WTC11 (cell line): ENCODE data around the gene ANO3.

Experiments
- ATF1 ChIP-seq: sonication (generic); formaldehyde crosslinking; IDR thresholded peaks from 2 replicates; pipeline ENCODE4 v1.8.1; 2023; ENCODE audit warnings: mild to moderate bottlenecking, moderate library complexity, missing genetic modification reagents
- ATF3 ChIP-seq: sonication (generic); formaldehyde crosslinking; conservative IDR thresholded peaks from 2 replicates; pipeline ENCODE4 v1.8.1; 2022; ENCODE audit warnings: mild to moderate bottlenecking, missing genetic modification reagents
- CREB1 ChIP-seq: sonication (generic); formaldehyde crosslinking; IDR thresholded peaks from 2 replicates; pipeline ENCODE4 v1.8.0; 2023; ENCODE audit warnings: mild to moderate bottlenecking, missing genetic modification reagents
- CTCF ChIP-seq: fragments of 200-600 bp; IDR thresholded peaks from 2 replicates; pipeline ENCODE4 v1.8.0; 2022; ENCODE audit warnings: antibody characterized with exemption
- E2F4 ChIP-seq: sonication (generic); formaldehyde crosslinking; IDR thresholded peaks from 2 replicates; pipeline ENCODE4 v1.8.1; 2022; ENCODE audit warnings: low read depth, mild to moderate bottlenecking, moderate library complexity, missing genetic modification reagents, borderline replicate concordance
- ELF4 ChIP-seq: sonication (generic); formaldehyde crosslinking; IDR thresholded peaks from 2 replicates; pipeline ENCODE4 v1.8.1; 2022; ENCODE audit warnings: low read depth, mild to moderate bottlenecking, moderate library complexity, missing genetic modification reagents
- FOXJ3 ChIP-seq: sonication (generic); formaldehyde crosslinking; IDR thresholded peaks from 2 replicates; pipeline ENCODE4 v1.9.0; 2021; ENCODE audit warnings: missing genetic modification reagents, mild to moderate bottlenecking, borderline replicate concordance
- HMGXB4 ChIP-seq: sonication (generic); formaldehyde crosslinking; IDR thresholded peaks from 2 replicates; pipeline ENCODE4 v1.8.1; 2023; ENCODE audit warnings: mild to moderate bottlenecking, moderate library complexity, missing genetic modification reagents
- PRDM15 ChIP-seq: sonication (generic); formaldehyde crosslinking; IDR thresholded peaks from 2 replicates; pipeline ENCODE4 v1.8.0; 2022; ENCODE audit warnings: missing genetic modification reagents
- USF2 ChIP-seq: sonication (generic); formaldehyde crosslinking; IDR thresholded peaks from 2 replicates; pipeline ENCODE4 v1.8.1; 2023; ENCODE audit warnings: mild to moderate bottlenecking, missing genetic modification reagents, moderate library complexity
- ZNF121 ChIP-seq: sonication (generic); formaldehyde crosslinking; IDR thresholded peaks from 2 replicates; pipeline ENCODE4 v1.8.0; 2023; ENCODE audit warnings: missing genetic modification reagents
- ZNF317 ChIP-seq: sonication (generic); formaldehyde crosslinking; IDR thresholded peaks from 2 replicates; pipeline ENCODE4 v1.8.1; 2023; ENCODE audit warnings: low read depth, mild to moderate bottlenecking, moderate library complexity, missing genetic modification reagents, borderline replicate concordance
- ZNF396 ChIP-seq: fragments of 250-450 bp; sonication (Bioruptor Pico); IDR thresholded peaks from 2 replicates; pipeline ENCODE4 v1.8.0; 2021; ENCODE audit warnings: mild to moderate bottlenecking, moderate library complexity, borderline replicate concordance
- ZNF425 ChIP-seq: fragments of 250-450 bp; sonication (Bioruptor Pico); conservative IDR thresholded peaks from 2 replicates; pipeline ENCODE4 v1.9.0; 2021; ENCODE audit warnings: mild to moderate bottlenecking

- TF ChIP-seq CTCF, result no peak
- TF ChIP-seq E2F4, result no peak
- no peak for TF ChIP-seq ZNF425
- no peak for TF ChIP-seq ZNF396
- no peak for TF ChIP-seq ELF4 (CRISPR knock-in tag)
- no peak for TF ChIP-seq HMGXB4 (CRISPR knock-in tag)
- TF ChIP-seq ZNF317 (CRISPR knock-in tag), result no peak
- no peak for TF ChIP-seq PRDM15
- TF ChIP-seq ZNF121 (CRISPR knock-in tag), result no peak
- TF ChIP-seq CREB1 (CRISPR knock-in tag), result no peak
- TF ChIP-seq ATF1 (CRISPR knock-in tag), result no peak
- TF ChIP-seq USF2, result no peak
- no peak for TF ChIP-seq ATF3 (CRISPR knock-in tag)
- no peak for TF ChIP-seq FOXJ3 (CRISPR knock-in tag)
These were observed 107.9 kb downstream of the ANO3 start for GRCh38 chr11:26439854-26440253.
